ENCODE data around the gene RPUSD3. TPM values are rescaled to one million over a fixed set of nuclear protein-coding genes. Genes with fewer than 3 reads are reported as not detected.
A peak's percentile ranks its signal among the peaks of the same experiment; 100 is the strongest.

RPUSD3 gene, protein sequence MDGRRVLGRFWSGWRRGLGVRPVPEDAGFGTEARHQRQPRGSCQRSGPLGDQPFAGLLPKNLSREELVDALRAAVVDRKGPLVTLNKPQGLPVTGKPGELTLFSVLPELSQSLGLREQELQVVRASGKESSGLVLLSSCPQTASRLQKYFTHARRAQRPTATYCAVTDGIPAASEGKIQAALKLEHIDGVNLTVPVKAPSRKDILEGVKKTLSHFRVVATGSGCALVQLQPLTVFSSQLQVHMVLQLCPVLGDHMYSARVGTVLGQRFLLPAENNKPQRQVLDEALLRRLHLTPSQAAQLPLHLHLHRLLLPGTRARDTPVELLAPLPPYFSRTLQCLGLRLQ
- total RNA-seq: 10 to 100 TPM; 31.6 to 51.4 TPM

DNA sequence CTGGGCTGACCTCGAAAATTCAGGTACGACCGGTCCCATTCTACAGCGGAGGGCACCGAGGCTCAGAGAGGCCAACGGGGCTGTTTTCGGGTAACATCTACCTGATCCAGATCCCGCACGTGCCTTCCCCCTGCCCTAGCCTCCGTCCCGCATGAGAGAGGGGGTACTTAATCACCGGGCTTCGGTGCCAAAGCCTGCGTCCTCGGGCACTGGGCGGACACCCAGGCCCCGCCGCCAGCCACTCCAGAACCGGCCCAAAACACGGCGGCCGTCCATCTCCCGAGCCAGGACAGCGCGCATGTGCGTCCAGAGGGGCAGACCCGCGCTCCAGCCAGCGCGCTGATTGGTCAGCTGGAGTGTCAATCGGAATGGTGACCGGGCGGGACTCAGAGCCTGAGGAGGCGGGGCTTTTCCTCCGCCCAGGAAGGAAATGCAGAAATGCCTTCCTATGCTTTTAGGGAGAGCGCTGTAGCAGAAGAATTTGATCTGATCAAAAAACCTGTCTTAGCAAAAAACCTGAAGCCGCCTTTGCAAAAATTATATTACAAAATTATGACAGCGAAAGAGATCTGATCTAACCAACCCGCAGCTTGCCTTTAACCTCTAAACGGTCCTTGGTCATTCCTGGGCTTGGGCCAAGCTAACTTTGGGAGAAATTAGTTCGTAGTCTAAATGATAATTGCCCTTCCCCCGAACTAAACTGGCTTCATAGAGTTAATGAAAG is at the start of gene RPUSD3:
RPUSD3 (minus strand) TSS at position 294 of the 724 bp plus-strand sequence; CDS start at position 276, 18 bp downstream.
- no peak for TF ChIP-seq CTCF (IDR thresholded peaks at IDR 0.05)
- peak in 2 of 3 donors; percentile 60 to 61 for TF ChIP-seq POLR2A (IDR thresholded peaks at IDR 0.05)
- Histone ChIP-seq H3K27me3 (no peaks in the 10 kb centered on the region), H3K4me1 (peaks cover 19% of the 10 kb centered on the region), H3K4me3 (peak within 1 kb of the TSS; percentile 32 to 75), H3K27ac (peak within 1 kb of the TSS; percentile 35 to 86 (median 76)), H3K36me3 (replicated peaks in 1 of 2; ENCODE audit: insufficient read depth in 1 of 2, low read depth in 2 of 2) (peaks cover 0 to 5% of the 10 kb centered on the region in 2 donors), H3K9me3 (no peaks in the 10 kb centered on the region)
- intact Hi-C loops (cut with DNase I): no loop called here
- peak; percentile 100 for ATAC-seq
- WGBS, 2 donors: 0 to 1% methylated on average over 25 to 42 of the region's 42 CpGs
- DNase-seq: peak; percentile 97 to 99 (median 98)

- Histone ChIP-seq H3K27me3 (no peaks in the 10 kb centered on the region), H3K9me3 (no peaks in the 10 kb centered on the region), H3K4me1 (peaks cover 12% of the 10 kb centered on the region), H3K4me3 (peak overlapping the region; percentile 88 to 100), H3K36me3 (replicated peaks in 1 of 2; ENCODE audit: insufficient read depth in 1 of 2, low read depth in 2 of 2) (no peaks in the 10 kb centered on the region), H3K27ac (peak overlapping the region; percentile 88 to 96 (median 92))
- ATAC-seq (no peak), DNase-seq (no peak)
- intact Hi-C loops (cut with DNase I): no loop called here
- 7 to 9% methylated on average over 7 to 12 of the region's 12 CpGs for WGBS, 2 donors
- TF ChIP-seq CTCF (IDR thresholded peaks at IDR 0.05): no peak
- no peak for TF ChIP-seq POLR2A (IDR thresholded peaks at IDR 0.05)
Measured at GRCh38 chr3:9891072-9891622, 47.3 kb upstream of the RPUSD3 start.

DNA sequence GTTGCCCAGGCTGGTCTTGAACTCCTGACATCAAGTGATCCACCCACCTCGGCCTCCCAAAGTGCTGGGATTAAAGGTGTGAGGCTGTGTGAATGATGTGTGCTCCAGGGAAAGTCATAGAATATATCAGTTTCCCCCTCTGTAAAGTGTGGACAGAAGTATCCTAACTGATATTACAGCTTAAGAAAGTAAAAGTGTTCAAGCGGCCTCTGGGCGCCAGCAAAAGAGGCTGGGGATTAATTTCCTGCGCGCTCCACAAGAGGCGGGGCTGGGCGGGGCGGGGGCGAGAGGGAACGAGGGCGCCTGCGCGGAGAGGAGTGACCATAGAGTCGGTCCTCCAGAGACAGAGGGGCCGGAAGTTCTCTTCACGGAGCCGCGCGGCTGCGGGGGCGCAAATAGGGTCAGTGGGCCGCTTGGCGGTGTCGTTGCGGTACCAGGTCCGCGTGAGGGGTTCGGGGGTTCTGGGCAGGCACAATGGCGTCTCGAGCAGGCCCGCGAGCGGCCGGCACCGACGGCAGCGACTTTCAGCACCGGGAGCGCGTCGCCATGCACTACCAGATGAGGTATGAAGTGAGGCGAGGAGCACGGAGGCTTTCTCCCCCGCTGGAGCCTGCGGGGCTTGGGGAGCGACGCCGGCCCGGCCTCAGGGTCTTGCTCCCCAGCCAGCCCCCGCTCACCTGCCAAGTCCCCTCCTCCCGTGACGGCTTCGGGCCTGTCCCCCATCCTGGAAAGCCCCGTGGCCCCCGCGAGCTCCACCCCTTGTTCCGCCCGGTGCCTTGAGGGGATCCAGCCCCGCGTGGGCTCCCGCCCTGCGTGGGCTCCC is 46.7 kb upstream of the RPUSD3 start, which contains the start of gene JAGN1:
JAGN1 (plus strand) TSS at position 362 of the 823 bp plus-strand sequence; CDS start at position 475, 113 bp downstream.
- Histone ChIP-seq H3K27me3 (no peaks in the 10 kb centered on the region), H3K4me1 (peaks cover 12% of the 10 kb centered on the region), H3K4me3 (peak within 1 kb of the TSS; percentile 88 to 100), H3K27ac (peak within 1 kb of the TSS; percentile 88 to 96 (median 92)), H3K36me3 (replicated peaks in 1 of 2; ENCODE audit: insufficient read depth in 1 of 2, low read depth in 2 of 2) (no peaks in the 10 kb centered on the region), H3K9me3 (no peaks in the 10 kb centered on the region)
- TF ChIP-seq CTCF (IDR thresholded peaks at IDR 0.05): peak in 2 of 7 experiments; percentile 6 to 13
- TF ChIP-seq POLR2A (IDR thresholded peaks at IDR 0.05): peak; percentile 70 to 93 (median 89)
- ATAC-seq (peak; percentile 99), DNase-seq (peak; percentile 89 to 92 (median 90))
- intact Hi-C loops (cut with DNase I): no loop called here
- 0% methylated on average over 9 to 48 of the region's 62 CpGs for WGBS, 2 donors

DNA sequence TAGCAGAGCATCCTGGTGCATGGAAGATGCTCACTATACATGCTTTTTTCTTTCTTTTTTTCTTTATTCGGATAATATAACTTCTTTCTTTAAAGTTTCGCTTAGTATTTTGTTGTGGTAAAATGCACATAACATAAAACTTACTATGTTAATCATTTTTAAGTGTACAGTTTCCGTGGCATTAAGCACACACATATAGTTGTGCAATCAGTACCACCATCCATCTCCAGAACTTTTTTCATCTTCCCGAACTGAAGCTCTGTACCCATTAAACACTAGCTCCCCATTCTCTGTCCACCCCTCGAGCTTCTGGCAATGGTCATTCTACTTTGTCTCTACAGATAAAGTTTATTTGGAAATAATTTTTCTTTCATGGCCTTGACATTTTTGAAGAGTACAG is 45.6 kb upstream of the RPUSD3 start:
- H3K9me3 ChIP-seq: no peaks in the 10 kb centered on the region
- intact Hi-C loops (cut with DNase I): no loop called here
- TF ChIP-seq POLR2A (IDR thresholded peaks at IDR 0.05): no peak
- no peak for TF ChIP-seq CTCF (IDR thresholded peaks at IDR 0.05)
- ATAC-seq (no peak), DNase-seq (no peak)
- peaks cover 12% of the 10 kb centered on the region for H3K4me1 ChIP-seq
- H3K4me3 ChIP-seq: no peak overlapping the region
- 61 to 63% methylated on average over 5 of the region's 5 CpGs for WGBS, 2 donors
- H3K27me3 ChIP-seq: no peaks in the 10 kb centered on the region
- no peak overlapping the region for H3K27ac ChIP-seq
- no peaks in the 10 kb centered on the region for H3K36me3 ChIP-seq (replicated peaks in 1 of 2; ENCODE audit: insufficient read depth in 1 of 2, low read depth in 2 of 2)
